Keratinocyte (primary cell): Measurements from ENCODE around the gene RGS6. TPM values are rescaled to one million over a fixed set of nuclear protein-coding genes. Genes with fewer than 3 reads are reported as not detected.
"Not testable (repeated sequence)": the region's sequence is repeated elsewhere in the genome, so short reads cannot be mapped to it uniquely, and the experiment has no call there.

Experiments
- DNase-seq: peaks from one replicate; pipeline ENCODE4 v3.0.0-alpha.2; 2011; ENCODE audit warnings: low read depth, missing footprints, low spot score
- FAIRE-seq: peaks from 2 replicates; lab custom pipeline; 2011; peaks lifted over from hg19 to GRCh38; lab: Jason Lieb, UNC
- H2AFZ ChIP-seq: 2 replicates; pipeline ENCODE4 v1.6.0; 2012; ENCODE audit warnings: low read length, control low read depth, inconsistent platforms; ENCODE audit not compliant: control insufficient read depth
- H3K27ac ChIP-seq: 2 replicates; pipeline ENCODE4 v1.5.1; 2011; ENCODE audit warnings: low read length; ENCODE audit not compliant: control insufficient read depth, insufficient read depth
- H3K27me3 ChIP-seq: 3 replicates; pipeline ENCODE4 v1.6.0; 2011; ENCODE audit warnings: low read length; ENCODE audit not compliant: control insufficient read depth, insufficient read depth; ENCODE audit errors: extremely low read depth
- H3K36me3 ChIP-seq, 2 experiments: 2 replicates in 1 of 2; 3 replicates in 1 of 2; pipeline ENCODE4 v1.5.1; 2011; ENCODE audit warnings: low read length in 2 of 2, mild to moderate bottlenecking in 1 of 2; ENCODE audit not compliant: control insufficient read depth in 2 of 2, insufficient read depth in 2 of 2; ENCODE audit errors: extremely low read depth in 1 of 2
- H3K4me1 ChIP-seq: 3 replicates; pipeline ENCODE4 v1.5.1; 2011; ENCODE audit warnings: low read length; ENCODE audit not compliant: control insufficient read depth, insufficient read depth; ENCODE audit errors: extremely low read depth
- H3K4me2 ChIP-seq: 3 replicates; pipeline ENCODE4 v1.6.0; 2011; ENCODE audit warnings: low read depth, low read length; ENCODE audit not compliant: control insufficient read depth, insufficient read depth; ENCODE audit errors: extremely low read depth
- H3K4me3 ChIP-seq, 3 experiments: fragments of 200-600 bp in 1 of 3; sonication (generic) in 1 of 3; 2 replicates in 2 of 3; 3 replicates in 1 of 3; pipeline ENCODE4 v1.5.1; 2011 to 2016; ENCODE audit warnings: low read length in 3 of 3, mild to moderate bottlenecking in 3 of 3, control low read depth in 2 of 3, inconsistent platforms in 1 of 3, low read depth in 1 of 3, mixed read lengths in 1 of 3, mixed run types in 1 of 3, moderate library complexity in 1 of 3; ENCODE audit not compliant: control insufficient read depth in 2 of 3, insufficient read depth in 2 of 3; ENCODE audit errors: extremely low read depth in 1 of 3
- H3K79me2 ChIP-seq: 2 replicates; pipeline ENCODE4 v1.6.0; 2012; ENCODE audit warnings: low read length; ENCODE audit not compliant: control insufficient read depth, insufficient read depth
- H3K9ac ChIP-seq: 3 replicates; pipeline ENCODE4 v1.6.0; 2011; ENCODE audit warnings: low read length; ENCODE audit not compliant: control insufficient read depth, insufficient read depth; ENCODE audit errors: extremely low read depth
- H3K9me1 ChIP-seq: 3 replicates; pipeline ENCODE4 v1.6.0; 2011; ENCODE audit warnings: low read length; ENCODE audit not compliant: control insufficient read depth, insufficient read depth; ENCODE audit errors: extremely low read depth
- H3K9me3 ChIP-seq: 2 replicates; pipeline ENCODE4 v1.5.1; 2012; ENCODE audit warnings: low read depth, low read length; ENCODE audit not compliant: control insufficient read depth
- H4K20me1 ChIP-seq: 3 replicates; pipeline ENCODE4 v1.6.0; 2011; ENCODE audit warnings: low read length; ENCODE audit not compliant: control insufficient read depth, insufficient read depth; ENCODE audit errors: extremely low read depth
- EZH2 ChIP-seq: IDR thresholded peaks from one replicate; pipeline ENCODE4 v1.6.1; 2012; ENCODE audit warnings: inconsistent platforms, mild to moderate bottlenecking, low read length, moderate library complexity
- dilution Hi-C: fragments of 300-500 bp; cut with MboI; formaldehyde crosslinking; loops from one replicate; pipeline ENCODE4 v1.7.0; 2020; ENCODE audit warnings: low sequenced_read_pairs; ENCODE audit not compliant: extremely low pct_ligation_motif_present
- polyA plus RNA-seq, 5 experiments: library from polyadenylated mRNA; depleted of rRNA in 3 of 5; stranded (reverse) in 3 of 5; stranded (forward) in 1 of 5; unstranded in 1 of 5; fragments of >200 nt; gene quantifications; 1 replicate in 1 of 5; 2 replicates in 3 of 5; 3 replicates in 1 of 5; pipeline versions ENCODE4 v1.2.1 to v1.2.3, GENCODE V29; 2011 to 2012; ENCODE audit warnings: missing spikeins in 2 of 5, low read depth in 1 of 5, low replicate concordance in 1 of 5
- TF ChIP-seq, protein P1 (sequence below), 3 experiments: IDR thresholded peaks in 1 of 3; conservative IDR thresholded peaks in 1 of 3; optimal IDR thresholded peaks in 1 of 3; 2 replicates in 2 of 3; 3 replicates in 1 of 3; pipeline versions ENCODE3 to v1.5.1; 2011; ENCODE audit warnings: low read length in 3 of 3, mild to moderate bottlenecking in 3 of 3, moderate library complexity in 2 of 3, control low read depth in 1 of 3, inconsistent platforms in 1 of 3; ENCODE audit not compliant: insufficient read depth in 2 of 3; ENCODE audit errors: extremely low read depth in 1 of 3

The RGS6 gene
- polyA plus RNA-seq, 1 donor (not counting 4 experiments of a cell fraction or from before 2014, with no cell fraction given), result not detected

DNA sequence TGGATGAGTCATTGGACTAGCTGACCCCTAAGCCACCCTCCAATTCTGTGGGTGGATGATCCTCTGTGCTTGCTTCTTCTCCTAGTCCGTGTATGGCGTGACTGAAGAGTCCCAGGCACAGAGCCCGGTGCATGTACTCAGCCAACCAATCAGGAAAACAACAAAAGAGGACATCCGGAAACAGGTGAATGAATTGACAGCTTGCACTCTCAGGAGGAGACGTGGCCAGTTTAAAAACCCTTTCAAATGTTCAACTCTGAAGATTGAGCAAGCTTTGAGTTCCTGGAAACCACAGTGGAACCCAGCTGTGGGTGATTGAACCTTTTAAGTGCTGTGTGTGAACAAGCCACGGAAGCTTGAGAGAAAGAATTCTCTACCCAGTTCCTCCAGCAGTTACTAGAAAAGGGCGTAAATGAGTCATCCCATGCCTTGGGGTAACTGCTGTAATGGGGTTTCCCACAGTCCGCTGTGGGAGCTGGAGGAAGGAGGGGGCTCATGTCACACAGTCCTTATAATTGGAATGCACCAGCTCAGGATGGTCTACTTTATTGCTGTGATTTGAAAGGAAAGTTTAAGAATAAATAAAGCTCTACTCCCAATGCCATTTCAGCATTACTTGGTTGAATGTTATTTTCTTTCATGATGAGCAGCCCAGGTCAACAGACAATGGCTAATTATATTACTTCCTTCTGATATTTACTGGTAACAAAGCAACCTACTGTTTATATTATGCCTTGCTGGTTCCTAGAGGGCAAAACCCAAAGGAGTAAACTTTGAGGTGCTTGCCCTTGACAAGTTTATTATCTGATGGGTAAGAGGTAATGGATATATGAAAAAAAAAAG is 544.6 kb downstream of the RGS6 start:
- Histone ChIP-seq H3K36me3 (no peaks in the 10 kb centered on the region), H3K27ac (no peak overlapping the region), H3K9ac (no peak overlapping the region), H3K9me1 (no peaks in the 10 kb centered on the region), H3K9me3 (no peaks in the 10 kb centered on the region), H3K4me3 (no peak overlapping the region), H3K4me2 (peak overlapping the region; percentile 12), H3K79me2 (no peaks in the 10 kb centered on the region), H2AFZ (no peak overlapping the region), H3K4me1 (peaks cover 8% of the 10 kb centered on the region), H3K27me3 (peaks cover 6% of the 10 kb centered on the region), H4K20me1 (no peaks in the 10 kb centered on the region)
- peak; percentile 2 for DNase-seq
- dilution Hi-C loops, result no loop called here
- TF ChIP-seq, protein P1, sequence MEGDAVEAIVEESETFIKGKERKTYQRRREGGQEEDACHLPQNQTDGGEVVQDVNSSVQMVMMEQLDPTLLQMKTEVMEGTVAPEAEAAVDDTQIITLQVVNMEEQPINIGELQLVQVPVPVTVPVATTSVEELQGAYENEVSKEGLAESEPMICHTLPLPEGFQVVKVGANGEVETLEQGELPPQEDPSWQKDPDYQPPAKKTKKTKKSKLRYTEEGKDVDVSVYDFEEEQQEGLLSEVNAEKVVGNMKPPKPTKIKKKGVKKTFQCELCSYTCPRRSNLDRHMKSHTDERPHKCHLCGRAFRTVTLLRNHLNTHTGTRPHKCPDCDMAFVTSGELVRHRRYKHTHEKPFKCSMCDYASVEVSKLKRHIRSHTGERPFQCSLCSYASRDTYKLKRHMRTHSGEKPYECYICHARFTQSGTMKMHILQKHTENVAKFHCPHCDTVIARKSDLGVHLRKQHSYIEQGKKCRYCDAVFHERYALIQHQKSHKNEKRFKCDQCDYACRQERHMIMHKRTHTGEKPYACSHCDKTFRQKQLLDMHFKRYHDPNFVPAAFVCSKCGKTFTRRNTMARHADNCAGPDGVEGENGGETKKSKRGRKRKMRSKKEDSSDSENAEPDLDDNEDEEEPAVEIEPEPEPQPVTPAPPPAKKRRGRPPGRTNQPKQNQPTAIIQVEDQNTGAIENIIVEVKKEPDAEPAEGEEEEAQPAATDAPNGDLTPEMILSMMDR (optimal IDR thresholded peaks at IDR 0.05 in 1 of 3, IDR thresholded peaks at IDR 0.05 in 1 of 3, conservative IDR thresholded peaks at IDR 0.05 in 1 of 3; ENCODE audit: extremely low read depth in 1 of 3, insufficient read depth in 2 of 3, low read length in 3 of 3), result no peak
- TF ChIP-seq EZH2, result no peak
- no peak for FAIRE-seq

DNA sequence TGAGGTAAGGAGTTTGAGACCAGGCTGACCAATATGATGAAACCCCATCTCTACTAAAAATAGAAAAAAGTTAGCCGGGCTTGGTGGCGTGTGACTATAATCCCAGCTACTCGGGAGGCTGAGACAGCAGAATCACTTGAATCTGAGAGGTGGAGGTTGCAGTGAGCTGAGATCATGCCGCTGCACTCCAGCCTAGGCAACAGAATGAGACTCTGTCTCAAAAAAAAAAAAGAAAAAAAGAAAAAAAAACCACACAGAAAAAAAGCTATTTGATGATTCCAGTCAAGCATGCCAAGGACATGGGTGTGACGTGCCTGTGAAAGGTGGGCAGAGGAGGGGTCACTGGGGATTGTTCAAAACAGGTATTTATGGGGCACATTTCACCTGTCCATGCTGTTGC is 545.3 kb downstream of the RGS6 start:
- DNase-seq, H3K27me3 ChIP-seq, dilution Hi-C loops, FAIRE-seq, H3K4me2 ChIP-seq, H3K27ac ChIP-seq, H3K9me1 ChIP-seq, H3K4me3 ChIP-seq, H3K9me3 ChIP-seq, H3K36me3 ChIP-seq, H3K9ac ChIP-seq, H3K4me1 ChIP-seq, H2AFZ ChIP-seq, H4K20me1 ChIP-seq, H3K79me2 ChIP-seq: not testable (repeated sequence)
